GM23248 (cell line): ENCODE results near the gene ZBTB3. TPM values are rescaled to one million over a fixed set of nuclear protein-coding genes. Genes with fewer than 3 reads are reported as not detected.
"Not testable (repeated sequence)": the region's sequence is repeated elsewhere in the genome, so short reads cannot be mapped to it uniquely, and the experiment has no call there.

Experiments
- DNase-seq: peaks from one replicate; pipeline ENCODE4 v3.0.0-alpha.2; 2015
- H2AFZ ChIP-seq: fragments of 200-600 bp; sonication (generic); 2 replicates; pipeline ENCODE4 v1.6.1; 2016; ENCODE audit warnings: antibody characterized with exemption
- H3F3A ChIP-seq: fragments of 200-600 bp; sonication (generic); 2 replicates; pipeline ENCODE4 v1.6.1; 2016; ENCODE audit warnings: mild to moderate bottlenecking, antibody characterized with exemption, mixed run types; ENCODE audit not compliant: insufficient read depth
- H3K27ac ChIP-seq: fragments of 200-600 bp; sonication (generic); 2 replicates; pipeline ENCODE4 v1.5.1; 2016; ENCODE audit warnings: mild to moderate bottlenecking
- H3K27me3 ChIP-seq: fragments of 200-600 bp; sonication (generic); replicated peaks from 2 replicates; pipeline ENCODE4 v1.6.1; 2016; ENCODE audit warnings: mild to moderate bottlenecking; ENCODE audit not compliant: insufficient read depth
- H3K36me3 ChIP-seq: fragments of 200-600 bp; sonication (generic); 2 replicates; pipeline ENCODE4 v1.6.1; 2016; ENCODE audit warnings: low read depth, mild to moderate bottlenecking
- H3K4me1 ChIP-seq: fragments of 200-600 bp; sonication (generic); 2 replicates; pipeline ENCODE4 v1.6.1; 2016; ENCODE audit warnings: mild to moderate bottlenecking; ENCODE audit not compliant: insufficient read depth
- H3K4me2 ChIP-seq: fragments of 200-600 bp; sonication (generic); one replicate; pipeline ENCODE4 v1.6.1; 2016; ENCODE audit warnings: mild to moderate bottlenecking; ENCODE audit not compliant: unreplicated experiment
- H3K4me3 ChIP-seq: fragments of 200-600 bp; sonication (generic); 2 replicates; pipeline ENCODE4 v1.5.1; 2016; ENCODE audit warnings: mild to moderate bottlenecking
- H3K79me2 ChIP-seq: fragments of 200-600 bp; sonication (generic); 2 replicates; pipeline ENCODE4 v1.6.1; 2016; ENCODE audit warnings: mild to moderate bottlenecking; ENCODE audit not compliant: insufficient read depth
- H3K9ac ChIP-seq: fragments of 200-600 bp; sonication (generic); 2 replicates; pipeline ENCODE4 v1.6.1; 2016; ENCODE audit warnings: mild to moderate bottlenecking
- H3K9me2 ChIP-seq: fragments of 200-600 bp; sonication (generic); 2 replicates; pipeline ENCODE4 v1.6.1; 2016; ENCODE audit warnings: mixed run types, mild to moderate bottlenecking, moderate library complexity; ENCODE audit not compliant: insufficient read depth
- H3K9me3 ChIP-seq: fragments of 200-600 bp; sonication (generic); one replicate; pipeline ENCODE4 v1.6.1; 2017; ENCODE audit warnings: low read depth
- H4K20me1 ChIP-seq: fragments of 200-600 bp; sonication (generic); 2 replicates; pipeline ENCODE4 v1.6.0; 2016; ENCODE audit not compliant: insufficient read depth
- EZH2 ChIP-seq: fragments of 200-600 bp; sonication (generic); IDR thresholded peaks from 2 replicates; pipeline ENCODE4 v1.6.1; 2018; ENCODE audit warnings: antibody characterized with exemption, mild to moderate bottlenecking; ENCODE audit not compliant: insufficient read depth, poor library complexity, severe bottlenecking
- EZH2phosphoT487 ChIP-seq: fragments of 200-600 bp; sonication (generic); IDR thresholded peaks from 2 replicates; pipeline ENCODE4 v1.6.1; 2018; ENCODE audit warnings: antibody characterized with exemption, moderate library complexity, mild to moderate bottlenecking, low read depth; ENCODE audit not compliant: insufficient read depth
- WGBS, 2 experiments: methylation state at CpG; one replicate each; pipeline ENCODE4 v1.1.6; 2015 to 2017; ENCODE audit warnings: low lambda C conversion rate in 2 of 2, low coverage in 1 of 2; ENCODE audit errors: missing lambda C conversion rate in 2 of 2; 5-methylcytosine and 5-hydroxymethylcytosine counted together
- in situ Hi-C: fragments of 300-500 bp; cut with MboI; formaldehyde crosslinking; loops from 2 replicates; pipeline ENCODE4 v1.15.0; 2020
- polyA plus RNA-seq: library from polyadenylated mRNA; unstranded; fragments of >200 nt; fragmentation: Nextera tagmentation; extraction: Ambion mirVana; gene quantifications from 2 replicates; pipeline ENCODE4 v1.2.1, GENCODE V29; 2016
- total RNA-seq: library from RNA; depleted of rRNA; stranded (reverse); fragments of >200 nt; shearing (Covaris generic); gene quantifications from 2 replicates; pipeline ENCODE4 v1.2.3, GENCODE V29; 2014

Gene ZBTB3
- total and polyA plus RNA-seq, 2 experiments from 2014 or later: 4.9 to 8.0 TPM

DNA sequence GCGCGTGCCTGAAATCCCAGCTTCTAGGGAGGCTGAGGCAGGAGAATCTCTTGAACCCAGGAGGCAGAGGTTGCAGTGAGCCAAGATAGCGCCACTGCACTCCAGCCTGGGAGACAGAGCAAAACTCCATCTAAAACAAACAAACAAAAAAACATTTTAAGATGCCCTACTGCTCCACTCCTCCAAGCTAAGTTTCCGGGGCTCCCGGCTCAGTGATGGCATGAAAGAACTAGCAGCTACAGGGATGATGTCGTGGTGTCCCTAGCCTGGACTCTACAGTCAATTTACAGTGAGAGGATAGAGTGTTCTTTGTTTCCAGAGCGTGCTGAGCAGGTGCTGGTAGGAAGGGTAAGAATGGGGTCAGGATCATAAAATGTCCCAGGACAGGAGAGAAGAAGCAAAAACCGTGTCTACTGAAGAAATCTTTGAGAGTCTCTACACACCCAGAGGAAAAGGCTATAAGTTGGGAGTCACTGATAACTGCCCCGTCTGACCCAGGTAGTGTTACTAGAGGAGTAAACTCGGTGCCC lies 1.2 kb upstream of the ZBTB3 start:
- Histone ChIP-seq H3K27me3 (no peaks in the 10 kb centered on the region), H3K9ac (no peak overlapping the region), H3K36me3 (no peaks in the 10 kb centered on the region), H3K4me1 (no peaks in the 10 kb centered on the region), H3K27ac (no peak overlapping the region), H3F3A (no peaks in the 10 kb centered on the region), H3K4me2 (no peak overlapping the region), H3K4me3 (no peak overlapping the region), H2AFZ (peak overlapping the region; percentile 95; the same call in 1 of the 2 replicates), H3K9me2 (no peaks in the 10 kb centered on the region), H4K20me1 (no peaks in the 10 kb centered on the region), H3K79me2 (peaks cover 33% of the 10 kb centered on the region), H3K9me3 (no peaks in the 10 kb centered on the region)
- no peak for DNase-seq
- TF ChIP-seq EZH2phosphoT487: no peak
- TF ChIP-seq EZH2: no peak
- WGBS, 2 experiments: 69 to 73% methylated on average over 10 of the region's 10 CpGs
- in situ Hi-C loops: no loop called here

DNA sequence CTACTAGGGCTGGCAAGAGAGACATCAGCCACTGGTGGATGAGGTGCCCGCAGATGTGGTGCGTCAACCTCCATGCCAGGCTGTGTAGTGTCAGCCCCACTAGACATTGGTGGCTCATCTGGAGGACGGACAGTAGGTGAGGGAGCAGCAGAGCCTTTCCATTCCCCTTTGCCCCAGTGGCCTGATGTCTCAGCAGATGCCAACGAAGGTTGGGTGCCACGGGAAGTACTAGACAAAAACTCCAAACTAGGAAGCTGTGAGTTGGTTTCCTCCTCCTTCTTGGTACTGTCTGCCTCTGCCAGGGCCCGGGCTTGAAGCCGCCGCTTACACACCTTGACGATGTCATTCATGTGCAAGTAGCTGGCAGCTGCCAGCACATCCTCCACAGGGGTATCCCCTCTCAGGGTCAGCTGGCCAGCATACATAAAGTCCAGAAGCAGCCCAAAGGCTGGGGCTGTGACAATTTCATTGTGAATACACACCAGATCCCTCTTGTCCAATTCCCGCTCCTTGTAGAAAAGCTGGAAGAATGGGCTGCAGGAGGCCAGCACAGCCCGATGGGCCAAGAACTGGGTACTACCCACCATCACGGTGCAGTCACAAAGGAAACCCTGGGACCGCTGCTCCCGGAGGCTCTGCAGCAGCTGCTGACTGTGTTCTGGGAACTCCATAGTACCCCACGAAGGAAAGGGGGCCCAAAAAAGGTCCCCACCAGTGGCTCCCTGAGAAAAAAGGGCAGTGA lies 795 bp downstream of the ZBTB3 start:
- Histone ChIP-seq H3K4me3 (peak overlapping the region; percentile 88), H3K4me2 (peak overlapping the region; percentile 76), H3K27ac (peak overlapping the region; percentile 84; the same call in 1 of the 2 replicates), H3K27me3 (no peaks in the 10 kb centered on the region), H3K9ac (peak overlapping the region; percentile 87), H4K20me1 (no peaks in the 10 kb centered on the region), H3F3A (peaks cover under 1% of the 10 kb centered on the region; the same call in 1 of the 2 replicates), H3K4me1 (no peaks in the 10 kb centered on the region), H3K9me3 (no peaks in the 10 kb centered on the region), H2AFZ (peak overlapping the region; percentile 95), H3K79me2 (peaks cover 40% of the 10 kb centered on the region), H3K9me2 (no peaks in the 10 kb centered on the region), H3K36me3 (no peaks in the 10 kb centered on the region)
- in situ Hi-C loops: no loop called here
- 68% methylated on average over 15 of the region's 15 CpGs for WGBS, 2 experiments
- TF ChIP-seq EZH2 (no peak), EZH2phosphoT487 (no peak)
- DNase-seq: no peak

DNA sequence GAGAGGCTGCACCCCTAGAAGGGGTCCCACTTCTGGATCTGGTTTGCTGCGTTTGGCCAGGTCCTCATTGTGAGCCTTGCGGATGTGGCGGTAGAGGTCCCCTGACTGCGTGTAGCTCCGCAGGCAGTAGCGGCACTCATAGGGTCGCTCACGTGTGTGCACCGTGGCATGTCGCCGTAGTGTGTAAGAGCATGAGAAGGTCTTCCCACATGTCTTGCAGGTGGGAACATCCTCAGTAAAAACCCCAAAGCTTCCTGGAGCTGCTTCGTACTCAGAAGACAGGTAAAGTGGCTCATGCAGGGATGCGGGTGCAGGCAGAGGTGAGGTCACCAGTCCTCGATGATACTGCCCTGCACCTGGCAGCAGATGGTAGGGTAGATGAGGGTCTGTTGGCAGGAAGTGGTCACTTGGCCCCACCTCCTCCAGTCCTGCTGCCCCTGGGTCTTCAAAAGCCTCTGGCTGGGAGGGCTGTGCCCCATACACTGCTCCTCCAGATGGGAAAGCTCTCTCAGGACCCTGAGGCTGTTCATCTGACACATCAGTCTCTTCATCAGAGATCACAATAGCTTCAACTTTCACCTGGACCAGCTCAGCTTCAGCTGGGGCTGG lies 1.7 kb downstream of the ZBTB3 start:
- no peak overlapping the region for H3K4me3 ChIP-seq
- no peaks in the 10 kb centered on the region for H4K20me1 ChIP-seq
- peaks cover 40% of the 10 kb centered on the region for H3K79me2 ChIP-seq
- TF ChIP-seq EZH2: no peak
- TF ChIP-seq EZH2phosphoT487: no peak
- H3K9me2 ChIP-seq: no peaks in the 10 kb centered on the region
- no peaks in the 10 kb centered on the region for H3K4me1 ChIP-seq
- no peak overlapping the region for H3K9ac ChIP-seq
- in situ Hi-C loops: no loop called here
- H3F3A ChIP-seq: peaks cover 5% of the 10 kb centered on the region; the same call in 1 of the 2 replicates
- H3K27me3 ChIP-seq: no peaks in the 10 kb centered on the region
- no peak overlapping the region for H3K27ac ChIP-seq
- DNase-seq: no peak
- no peak overlapping the region for H2AFZ ChIP-seq
- no peak overlapping the region for H3K4me2 ChIP-seq
- H3K9me3 ChIP-seq: no peaks in the 10 kb centered on the region
- no peaks in the 10 kb centered on the region for H3K36me3 ChIP-seq
- 90 to 91% methylated on average over 14 of the region's 14 CpGs for WGBS, 2 experiments

DNA sequence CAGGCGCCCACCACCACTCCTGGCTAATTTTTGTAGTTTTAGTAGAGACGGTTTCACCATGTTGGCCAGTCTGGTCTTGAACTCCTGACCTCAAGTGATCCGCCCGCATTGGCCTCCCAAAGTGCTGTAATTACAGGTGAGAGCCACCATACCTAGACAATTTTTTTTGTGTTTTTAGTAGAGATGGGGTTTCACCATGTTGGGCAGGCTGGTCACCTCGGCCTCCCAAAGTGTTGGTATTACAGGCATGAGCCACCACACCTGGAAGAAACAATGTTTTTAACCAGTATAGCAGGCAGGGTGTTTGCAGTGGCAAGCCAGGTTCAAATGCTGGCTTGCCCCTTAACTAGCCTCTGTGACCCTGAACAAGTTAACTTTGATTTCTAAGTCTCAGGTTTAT lies 4.0 kb downstream of the ZBTB3 start:
- H3K27ac ChIP-seq, H3K27me3 ChIP-seq, DNase-seq, H3F3A ChIP-seq, in situ Hi-C loops, H3K36me3 ChIP-seq, H3K9me3 ChIP-seq, H3K4me1 ChIP-seq, H3K4me3 ChIP-seq, H3K4me2 ChIP-seq, H3K9ac ChIP-seq, H3K9me2 ChIP-seq, H4K20me1 ChIP-seq, H2AFZ ChIP-seq: not testable (repeated sequence)
- H3K79me2 ChIP-seq: peaks cover 40% of the 10 kb centered on the region
- 95 to 98% methylated on average over 5 of the region's 5 CpGs for WGBS, 2 experiments
